ENCODE measurements around the gene B9D2. TPM values are rescaled to one million over a fixed set of nuclear protein-coding genes. Genes with fewer than 3 reads are reported as not detected.
A peak's percentile ranks its signal among the peaks of the same experiment; 100 is the strongest.

B9D2 gene
- total RNA-seq, 2 donors from 2014 or later: 6.4 to 7.7 TPM

- ATAC-seq (replicated peaks in 1 of 2) (no peak), DNase-seq (no peak)
- no peaks in the 10 kb centered on the region for H3K9me3 Mint-ChIP-seq
- H3K4me3 Mint-ChIP-seq: peak overlapping the region; percentile 88 to 92
- peaks cover 12 to 35% of the 10 kb centered on the region in 2 donors for H3K36me3 Mint-ChIP-seq (ENCODE audit: insufficient read depth in 2 of 2)
- H3K27ac Mint-ChIP-seq: peak overlapping the region; percentile 98
- no peaks in the 10 kb centered on the region for H3K27me3 Mint-ChIP-seq (ENCODE audit: low read depth)
- H3K4me1 Mint-ChIP-seq (ENCODE audit: low read depth): peaks cover 90% of the 10 kb centered on the region
Observed at GRCh38 chr19:41305927-41306793, 57.8 kb downstream of the B9D2 start.

- H3K9me3 Mint-ChIP-seq: no peaks in the 10 kb centered on the region
- peak overlapping the region in 1 of 2 donors; percentile 25 for H3K4me3 Mint-ChIP-seq
- ATAC-seq (replicated peaks in 1 of 2) (no peak), DNase-seq (no peak)
- H3K4me1 Mint-ChIP-seq (ENCODE audit: low read depth): peaks cover 92% of the 10 kb centered on the region
- peak overlapping the region; percentile 76 for H3K27ac Mint-ChIP-seq
- no peaks in the 10 kb centered on the region for H3K27me3 Mint-ChIP-seq (ENCODE audit: low read depth)
- H3K36me3 Mint-ChIP-seq (ENCODE audit: insufficient read depth in 2 of 2): peaks cover 12 to 34% of the 10 kb centered on the region in 2 donors
Observed at GRCh38 chr19:41304706-41305483, 59.1 kb downstream of the B9D2 start.

Other genes with a start within 250 kb of the B9D2 start
- gene CYP2F1, start 249.7 kb downstream of the B9D2 start, total RNA-seq: not detected
- gene CYP2S1, start 170.9 kb downstream of the B9D2 start, total RNA-seq: 1 to 10 TPM in 1 of 2 donors, under 1 TPM in 1; 0.35 to 1.2 TPM
- under 1 TPM; 0.17 to 0.44 TPM for gene AXL, start 144.9 kb downstream of the B9D2 start, total RNA-seq
- 100 to 1,000 TPM; 276 to 351 TPM for gene HNRNPUL1, start 99.8 kb downstream of the B9D2 start, total RNA-seq
- gene CCDC97, start 54.0 kb downstream of the B9D2 start, total RNA-seq: 10 to 100 TPM; 28.8 to 33.4 TPM
- 10 to 100 TPM; 93.5 to 94.2 TPM for gene TGFB1, start 10.2 kb downstream of the B9D2 start, total RNA-seq
- 10 to 100 TPM; 12.3 to 12.8 TPM for gene TMEM91, start 12.4 kb upstream of the B9D2 start, total RNA-seq
- 10 to 100 TPM; 30.3 to 30.7 TPM for gene EXOSC5, start 33.2 kb upstream of the B9D2 start, total RNA-seq
- 10 to 100 TPM; 18.4 to 21.6 TPM for gene BCKDHA, start 33.7 kb upstream of the B9D2 start, total RNA-seq
- 1 to 10 TPM in 1 of 2 donors, not detected in 1; 1.1 TPM for gene B3GNT8, start 63.2 kb upstream of the B9D2 start, total RNA-seq
- 10 to 100 TPM; 59.9 to 66.6 TPM for gene DMAC2, start 75.8 kb upstream of the B9D2 start, total RNA-seq
- not detected for gene ERICH4, start 79.0 kb upstream of the B9D2 start, total RNA-seq
- gene CEACAM21, start 212.0 kb upstream of the B9D2 start, total RNA-seq: 10 to 100 TPM; 38.4 to 41.7 TPM

All from activated T-cell treated with anti-CD3 and anti-CD28 coated beads, Interleukin-2, amount 50 U/mL, for 72 hours (primary cell).